ENCODE results near the gene CLOCK. TPM values are rescaled to one million over a fixed set of nuclear protein-coding genes. Genes with fewer than 3 reads are reported as not detected.

The CLOCK gene
- total and polyA plus RNA-seq, 2 of the 8 experiments (the other 6 are each of a cell fraction or from before 2014, with no cell fraction given), result 7.7 to 24.2 TPM

DNA sequence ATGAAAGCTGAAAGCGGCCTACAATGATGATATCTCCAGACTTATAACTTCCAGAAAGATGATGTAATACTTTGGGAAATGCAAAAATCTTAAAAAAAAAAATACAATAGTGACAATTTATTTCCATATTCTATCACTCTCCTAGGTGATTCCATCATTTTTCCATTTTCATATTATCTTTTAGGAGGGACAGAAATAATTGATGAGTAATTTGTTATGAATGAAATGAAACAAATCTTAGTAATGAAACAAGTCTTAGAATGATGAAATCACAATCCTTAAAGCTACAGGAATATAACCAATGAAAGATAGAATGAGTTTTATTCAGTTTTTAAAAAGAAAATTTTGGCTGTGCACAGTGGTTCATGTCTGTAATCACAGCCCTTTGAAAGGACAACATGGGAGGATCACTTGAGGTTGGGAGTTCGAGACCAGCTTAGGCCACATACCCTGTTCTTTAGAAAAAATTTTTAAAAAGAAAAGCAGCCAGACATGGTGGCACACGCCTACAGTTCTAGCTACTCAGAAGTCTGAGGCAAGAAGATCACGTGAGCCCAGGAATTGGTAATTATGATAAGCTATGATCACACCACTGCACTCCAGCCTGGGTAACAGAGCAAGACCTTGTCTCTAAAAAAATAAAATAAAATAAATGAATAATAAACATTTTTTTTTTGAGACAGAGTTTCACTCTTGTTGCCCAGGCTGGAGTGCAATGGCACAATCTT is 21.7 kb downstream of the CLOCK start (continued):
- TF ChIP-seq TAF7 (optimal IDR thresholded peaks at IDR 0.05; ENCODE audit: borderline replicate concordance, low read depth, low read length) (no peak), CTBP2 (IDR thresholded peaks at IDR 0.05; ENCODE audit: borderline replicate concordance, insufficient read depth, insufficient read length, low read length) (no peak), RAD21 (IDR thresholded peaks at IDR 0.05 in 1 of 2, conservative IDR thresholded peaks at IDR 0.05 in 1 of 2; ENCODE audit: low read depth in 2 of 2, low read length in 2 of 2) (no peak), POLR2A (IDR thresholded peaks at IDR 0.05; ENCODE audit: control extremely low read depth in 1 of 2, low read depth in 2 of 2, low read length in 2 of 2) (no peak), E2F6 (IDR thresholded peaks at IDR 0.05) (no peak)

All from H1 (cell line).